8988T (cell line): ENCODE results near the gene TMEM244.
"Not testable (repeated sequence)": the region's sequence is repeated elsewhere in the genome, so short reads cannot be mapped to it uniquely, and the experiment has no call there.

ENCODE experiments used
- DNase-seq: peaks from one replicate; pipeline ENCODE4 v3.0.0; 2011

The TMEM244 gene

GRCh38 chr6:129802920-129803319 is 58.2 kb downstream of the TMEM244 start:
- not testable (repeated sequence) for DNase-seq

- no peak for DNase-seq
Measured at GRCh38 chr6:129801909-129802308, 59.2 kb downstream of the TMEM244 start.

- DNase-seq = no peak
Measured at GRCh38 chr6:129795261-129795660, 65.9 kb downstream of the TMEM244 start.

GRCh38 chr6:129793447-129793846 is 67.7 kb downstream of the TMEM244 start:
- no peak for DNase-seq

GRCh38 chr6:129792049-129792448 is 69.1 kb downstream of the TMEM244 start:
- DNase-seq = no peak

- no peak for DNase-seq
Measured at GRCh38 chr6:129790785-129791184, 70.3 kb downstream of the TMEM244 start.

- DNase-seq = no peak
Measured at GRCh38 chr6:129789974-129790373, 71.1 kb downstream of the TMEM244 start.

- DNase-seq = no peak
Measured at GRCh38 chr6:129787816-129788215, 73.3 kb downstream of the TMEM244 start.

- no peak for DNase-seq
Measured at GRCh38 chr6:129786548-129786947, 74.6 kb downstream of the TMEM244 start.

- no peak for DNase-seq
Measured at GRCh38 chr6:129785756-129786135, 75.4 kb downstream of the TMEM244 start.

GRCh38 chr6:129785047-129785755 is 75.9 kb downstream of the TMEM244 start:
- DNase-seq = no peak
